HepG2 (cell line): ENCODE measurements around the gene C20orf202. TPM values are rescaled to one million over a fixed set of nuclear protein-coding genes. Genes with fewer than 3 reads are reported as not detected.

ENCODE experiments used
- ATAC-seq: fragments of 200-7000 bp; cut with Tn5 transposase; 3 replicates; pipeline ENCODE4 v1.9.1; 2020; ENCODE audit warnings: mild to moderate bottlenecking, moderate library complexity
- BruUV-seq: library from RNA; stranded (reverse); fragments of 400-500 nt; replicated peaks from 2 replicates; lab custom pipeline; 2021; lab: Mats Ljungman, UMichigan
- CTCF ChIA-PET: fragments of 300-600 bp; formaldehyde crosslinking; extraction: SDS; loops from one replicate; lab custom pipeline; 2021; ENCODE audit warnings: low total read pairs, inconsistent platforms, low intra/inter-chr PET ratio; lab: Yijun Ruan, JAX
- POLR2A ChIA-PET: fragments of 350-600 bp; sonication (Branson Sonifier 250); formaldehyde crosslinking; loops from one replicate; lab custom pipeline; 2020; ENCODE audit warnings: antibody characterized with exemption, inconsistent platforms; lab: Yijun Ruan, JAX
- DNase-seq: peaks from one replicate; pipeline ENCODE4 v3.0.0-alpha.2; 2015; ENCODE audit warnings: low spot score
- FAIRE-seq: peaks from 3 replicates; lab custom pipeline; 2011; peaks lifted over from hg19 to GRCh38; lab: Jason Lieb, UNC
- H2AFZ ChIP-seq: one replicate; pipeline ENCODE4 v1.6.1; 2011; ENCODE audit warnings: low read length, inconsistent platforms
- H3K27ac ChIP-seq: fragments of 300-600 bp; 3 replicates; pipeline ENCODE4 v1.8.0; 2011; ENCODE audit warnings: mixed run types, mild to moderate bottlenecking, mixed read lengths, low read length, inconsistent platforms; ENCODE audit not compliant: insufficient read depth; ENCODE audit errors: extremely low read length
- H3K27me3 ChIP-seq, 2 experiments: fragments of 200-600 bp in 1 of 2; 2 replicates in 1 of 2; 3 replicates in 1 of 2; pipeline versions ENCODE4 v1.6.0 to v1.8.0; 2011; ENCODE audit warnings: low read length in 2 of 2, mild to moderate bottlenecking in 2 of 2, moderate library complexity in 2 of 2, inconsistent platforms in 1 of 2; ENCODE audit not compliant: insufficient read depth in 2 of 2, control insufficient read depth in 1 of 2
- H3K36me3 ChIP-seq, 2 experiments: fragments of 200-600 bp in 1 of 2; replicated peaks in 1 of 2; 2 replicates in 1 of 2; 3 replicates in 1 of 2; pipeline versions ENCODE4 v1.5.1 to v1.8.0; 2011; ENCODE audit warnings: low read length in 2 of 2, inconsistent platforms in 1 of 2; ENCODE audit not compliant: insufficient read depth in 2 of 2, control insufficient read depth in 1 of 2
- H3K4me1 ChIP-seq: 2 replicates; pipeline ENCODE4 v1.5.1; 2012; ENCODE audit warnings: low read length, inconsistent platforms; ENCODE audit not compliant: insufficient read depth
- H3K4me2 ChIP-seq: 2 replicates; pipeline ENCODE4 v1.6.0; 2011; ENCODE audit warnings: low read depth, low read length, inconsistent platforms
- H3K4me3 ChIP-seq, 3 experiments: fragments of 200-600 bp in 1 of 3; sonication (generic), shearing (Covaris generic) in 1 of 3; replicated peaks in 1 of 3; 2 replicates each; pipeline ENCODE4 v1.5.1; 2011 to 2016; ENCODE audit warnings: low read length in 3 of 3, inconsistent platforms in 2 of 3, low read depth in 2 of 3, mild to moderate bottlenecking in 2 of 3, control low read depth in 1 of 3, mixed read lengths in 1 of 3; ENCODE audit not compliant: insufficient read depth in 1 of 3
- H3K79me2 ChIP-seq: one replicate; pipeline ENCODE4 v1.6.1; 2011; ENCODE audit warnings: low read length, inconsistent platforms; ENCODE audit not compliant: insufficient read depth
- H3K9ac ChIP-seq: 2 replicates; pipeline ENCODE4 v1.6.0; 2011; ENCODE audit warnings: mild to moderate bottlenecking, low read depth, low read length, inconsistent platforms; ENCODE audit not compliant: insufficient read depth
- H3K9me3 ChIP-seq: 2 replicates; pipeline ENCODE4 v1.5.1; 2012; ENCODE audit warnings: mild to moderate bottlenecking, low read length
- H4K20me1 ChIP-seq: 2 replicates; pipeline ENCODE4 v1.6.0; 2011; ENCODE audit warnings: inconsistent platforms, mild to moderate bottlenecking, low read length, moderate library complexity; ENCODE audit not compliant: insufficient read depth
- BRD4 ChIP-seq: sonication (generic); formaldehyde crosslinking; IDR thresholded peaks from 2 replicates; pipeline ENCODE4 v1.4.0; 2020; ENCODE audit warnings: missing genetic modification reagents
- EZH2 ChIP-seq: conservative IDR thresholded peaks from 2 replicates; pipeline ENCODE4 v1.6.1; 2012; ENCODE audit warnings: mild to moderate bottlenecking, low read depth, low read length, moderate library complexity
- FOXC1 ChIP-seq: sonication (generic); formaldehyde crosslinking; IDR thresholded peaks from 2 replicates; pipeline ENCODE4 v1.8.0; 2022; ENCODE audit warnings: mild to moderate bottlenecking, missing genetic modification reagents, borderline replicate concordance
- MAFG ChIP-seq: sonication (generic); formaldehyde crosslinking; IDR thresholded peaks from 2 replicates; pipeline ENCODE4 v1.5.1; 2020; ENCODE audit warnings: mild to moderate bottlenecking, missing genetic modification reagents
- PAX8 ChIP-seq: sonication (generic); formaldehyde crosslinking; IDR thresholded peaks from 2 replicates; pipeline ENCODE4 v1.8.0; 2022; ENCODE audit warnings: mild to moderate bottlenecking, missing genetic modification reagents, borderline replicate concordance
- WIZ ChIP-seq: sonication (generic); formaldehyde crosslinking; IDR thresholded peaks from 2 replicates; pipeline ENCODE4 v1.5.1; 2020; ENCODE audit warnings: mild to moderate bottlenecking, missing genetic modification reagents
- ZBTB1 ChIP-seq: sonication (generic); formaldehyde crosslinking; IDR thresholded peaks from 2 replicates; pipeline ENCODE4 v1.4.0; 2020; ENCODE audit warnings: missing genetic modification reagents, borderline replicate concordance
- ZNF710 ChIP-seq: sonication (generic); formaldehyde crosslinking; IDR thresholded peaks from 2 replicates; pipeline ENCODE4 v1.5.0; 2020; ENCODE audit warnings: mild to moderate bottlenecking, missing genetic modification reagents, borderline replicate concordance
- in situ Hi-C: cut with HindIII; loops from 2 replicates; pipeline ENCODE4 v1.10.0; 2017; ENCODE audit warnings: low pct_unique_long_range_greater_than_20kb; ENCODE audit not compliant: extremely low pct_ligation_motif_present
- intact Hi-C: fragments of 100-400 bp; cut with micrococcal nuclease; formaldehyde crosslinking; loops from one replicate; pipeline ENCODE4 v1.10.0; 2022; ENCODE audit not compliant: unreplicated experiment
- polyA plus RNA-seq, 8 experiments: library from polyadenylated mRNA; depleted of rRNA in 3 of 8; stranded (reverse) in 7 of 8; unstranded in 1 of 8; fragments of >200 nt; fragmentation: Illumina TruSeq in 4 of 8; extraction: Trizol in 4 of 8; gene quantifications; 2 replicates each; pipeline versions ENCODE4 v1.2.1 to v1.2.3, GENCODE V29; 2011 to 2016; ENCODE audit warnings: low read depth in 4 of 8, missing spikeins in 1 of 8, mixed read lengths in 1 of 8; ENCODE audit not compliant: insufficient read depth in 1 of 8
- total RNA-seq, 5 experiments: library from RNA; depleted of rRNA; stranded (reverse); fragments of >200 nt; fragmentation: Illumina TruSeq; extraction: Trizol; gene quantifications; 2 replicates each; pipeline ENCODE4 v1.2.3, GENCODE V29; 2016; ENCODE audit warnings: low read depth in 1 of 5

C20orf202 gene
- total and polyA plus RNA-seq, 2 of the 13 experiments (the other 11 are each of a cell fraction or from before 2014, with no cell fraction given): 0.20 to 1.2 TPM

- in situ Hi-C loops (no loop called here), intact Hi-C loops (no loop called here)
- TF ChIP-seq BRD4 (CRISPR knock-in tag) (no peak), FOXC1 (CRISPR knock-in tag) (no peak), ZBTB1 (CRISPR knock-in tag) (no peak), PAX8 (CRISPR knock-in tag) (no peak), EZH2 (no peak), WIZ (CRISPR knock-in tag) (no peak), MAFG (CRISPR knock-in tag) (no peak), ZNF710 (CRISPR knock-in tag) (no peak)
- Histone ChIP-seq H4K20me1 (no peaks in the 10 kb centered on the region), H3K27me3 (peaks cover 0 to 4% of the 10 kb centered on the region in 2 experiments; a peak in 1 of 5 replicates), H3K4me2 (no peak overlapping the region), H3K9ac (no peak overlapping the region), H3K9me3 (no peaks in the 10 kb centered on the region), H3K36me3 (no peaks in the 10 kb centered on the region), H3K4me1 (no peaks in the 10 kb centered on the region), H3K4me3 (no peak overlapping the region), H3K79me2 (no peaks in the 10 kb centered on the region), H2AFZ (no peak overlapping the region), H3K27ac (no peak overlapping the region)
- ChIA-PET POLR2A (no interaction called here), CTCF (no interaction called here)
- FAIRE-seq (no peak), DNase-seq (no peak), ATAC-seq (no peak)
- no TSS peak for BruUV-seq
Observed at GRCh38 chr20:1241456-1241855, 38.2 kb downstream of the C20orf202 start.
